Bone marrow (tissue), 2 donors: ENCODE results near the gene CHTOP.
"Not testable (repeated sequence)": the region's sequence is repeated elsewhere in the genome, so short reads cannot be mapped to it uniquely, and the experiment has no call there.

ENCODE experiments used
- DNase-seq, 2 donors: peaks; one replicate each; lab custom pipeline; 2025; lab: John Stamatoyannopoulos, UW

Gene CHTOP, protein sequence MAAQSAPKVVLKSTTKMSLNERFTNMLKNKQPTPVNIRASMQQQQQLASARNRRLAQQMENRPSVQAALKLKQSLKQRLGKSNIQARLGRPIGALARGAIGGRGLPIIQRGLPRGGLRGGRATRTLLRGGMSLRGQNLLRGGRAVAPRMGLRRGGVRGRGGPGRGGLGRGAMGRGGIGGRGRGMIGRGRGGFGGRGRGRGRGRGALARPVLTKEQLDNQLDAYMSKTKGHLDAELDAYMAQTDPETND

GRCh38 chr1:153633754-153634665, at the start of gene CHTOP:
TSS of gene CHTOP (plus strand) at chr1:153634066. CDS start at chr1:153636589, 2,523 bp downstream.
- DNase-seq = peak; percentile 96 to 98

GRCh38 chr1:153585006-153585405, 48.9 kb upstream of the CHTOP start:
- no peak for DNase-seq

DNA sequence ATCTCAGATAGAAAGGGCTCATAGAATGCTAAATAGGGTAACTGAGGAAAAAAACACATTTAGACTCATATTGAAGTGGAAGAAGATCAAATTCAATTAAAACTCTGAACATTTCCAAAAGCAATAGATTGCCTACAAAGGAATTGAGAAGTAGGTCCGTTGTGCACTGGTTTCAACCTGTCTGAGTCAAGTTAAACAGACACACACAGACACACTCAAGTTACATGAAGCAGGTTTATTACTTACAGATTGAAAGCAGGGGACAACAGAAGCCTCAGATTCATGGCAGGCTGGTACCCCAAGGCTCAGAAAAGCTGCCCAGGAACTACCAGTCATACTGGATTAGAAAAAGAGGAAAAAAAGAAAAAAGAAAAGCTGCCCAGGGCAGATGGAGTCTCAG, 47.5 kb upstream of the CHTOP start:
- no peak for DNase-seq

GRCh38 chr1:153587314-153587713, 46.6 kb upstream of the CHTOP start:
- no peak for DNase-seq

GRCh38 chr1:153588033-153588432, 45.8 kb upstream of the CHTOP start:
- not testable (repeated sequence) for DNase-seq

GRCh38 chr1:153588482-153588881, 45.4 kb upstream of the CHTOP start:
- DNase-seq = no peak

DNA sequence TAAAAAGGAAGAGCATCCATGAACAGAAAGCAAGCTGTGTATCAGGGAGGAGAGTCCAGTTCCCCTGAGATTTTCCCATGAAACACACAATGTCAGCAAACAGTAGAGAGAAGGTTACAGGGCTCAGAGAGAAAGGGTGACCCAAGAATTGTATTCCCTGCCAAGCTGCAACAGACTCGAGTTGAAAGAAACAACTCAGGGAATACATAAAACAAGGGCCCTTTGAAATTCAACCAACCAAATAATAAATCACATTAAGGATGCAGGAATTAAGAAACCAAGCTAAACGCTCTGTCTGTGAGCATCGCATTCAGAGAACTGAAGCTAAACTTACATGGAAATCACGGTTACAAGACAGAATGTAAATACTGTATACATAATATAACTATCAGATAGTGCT, 41.1 kb upstream of the CHTOP start:
- DNase-seq = no peak

DNA sequence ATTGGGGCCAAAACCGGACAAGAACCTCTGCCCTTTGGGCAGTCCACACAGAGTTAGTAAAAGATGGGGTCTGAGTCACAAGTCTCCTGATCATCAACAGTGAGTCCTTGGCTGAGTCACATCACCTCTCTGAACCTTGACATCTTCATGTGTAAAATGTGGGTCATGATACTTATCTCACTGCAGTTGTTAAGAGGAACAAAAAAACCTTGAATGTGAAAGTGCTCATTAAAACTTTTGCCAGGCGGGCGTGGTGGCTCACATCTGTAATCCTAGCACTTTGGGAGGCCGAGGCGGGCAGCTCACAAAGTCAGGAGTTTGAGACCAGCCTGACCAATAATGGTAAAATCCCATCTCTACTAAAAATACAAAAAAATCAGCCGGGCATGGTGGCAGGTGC, 36.7 kb upstream of the CHTOP start:
- peak in 1 of 2 donors; percentile 61 for DNase-seq

DNA sequence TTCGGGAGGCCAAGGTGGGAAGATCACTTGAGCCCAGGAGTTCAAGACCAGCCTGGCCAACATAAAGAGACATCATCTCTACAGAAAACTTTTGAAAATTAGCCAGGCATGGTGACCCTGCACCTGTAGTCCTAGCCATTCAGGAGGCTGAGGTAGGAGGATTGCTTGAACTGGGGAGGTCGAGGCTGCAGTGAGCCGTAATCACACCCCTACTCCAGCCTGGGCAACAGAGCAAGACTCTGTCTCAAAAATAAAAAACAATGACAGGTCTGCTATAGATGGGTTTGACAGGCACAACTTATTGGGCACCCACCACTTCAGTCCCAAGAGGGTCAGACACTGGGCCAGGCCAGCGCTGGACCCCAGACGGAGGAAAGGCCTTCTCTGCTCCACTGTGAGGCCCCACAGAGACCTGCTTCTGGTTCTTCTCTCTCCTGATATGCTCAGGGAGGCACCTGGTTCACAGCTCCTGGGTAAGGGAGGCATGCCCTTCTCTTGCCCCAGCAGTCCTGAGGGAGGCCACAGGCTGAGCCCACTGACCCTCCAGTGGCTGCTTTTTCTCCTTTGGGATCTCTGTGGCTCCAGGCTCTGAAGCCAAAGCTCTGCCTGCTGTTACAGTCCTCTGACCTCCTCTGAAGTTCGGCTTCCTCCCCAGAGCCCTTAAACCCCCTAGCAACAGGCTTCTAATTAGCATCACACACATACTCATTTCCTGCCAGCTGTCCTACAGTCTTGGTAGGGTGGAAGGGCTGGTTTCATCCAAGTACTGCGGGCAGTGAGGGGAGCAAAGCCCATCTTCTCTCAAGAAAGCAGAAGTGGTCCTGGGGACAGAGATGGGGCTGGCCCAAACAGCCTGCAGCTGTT, 35.3 kb upstream of the CHTOP start:
- peak in 1 of 2 donors; percentile 98 for DNase-seq

- DNase-seq = no peak
Measured at GRCh38 chr1:153599847-153600246, 34.0 kb upstream of the CHTOP start.

- peak in 1 of 2 donors; percentile 20 for DNase-seq
Measured at GRCh38 chr1:153602749-153603148, 31.1 kb upstream of the CHTOP start.

DNA sequence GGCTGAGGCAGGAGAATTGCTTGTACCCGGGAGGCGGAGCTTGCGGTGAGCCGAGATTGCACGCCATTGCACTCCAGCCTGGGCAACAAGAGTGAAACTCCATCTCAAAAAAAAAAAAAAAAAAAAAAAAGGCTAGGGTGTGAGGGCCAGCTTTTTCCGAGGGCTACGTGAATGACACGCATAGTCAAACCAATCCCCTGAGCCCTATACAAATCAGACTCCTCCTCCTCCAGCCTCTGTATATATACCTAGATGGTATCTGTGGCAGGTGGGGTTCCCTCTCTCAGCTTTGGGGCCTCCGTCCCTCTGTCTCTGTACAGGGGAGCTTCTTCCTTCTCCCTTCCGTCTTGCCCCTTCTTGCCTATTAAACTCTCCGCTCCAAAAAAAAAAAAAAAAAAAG, 27.7 kb upstream of the CHTOP start:
- no peak for DNase-seq

DNA sequence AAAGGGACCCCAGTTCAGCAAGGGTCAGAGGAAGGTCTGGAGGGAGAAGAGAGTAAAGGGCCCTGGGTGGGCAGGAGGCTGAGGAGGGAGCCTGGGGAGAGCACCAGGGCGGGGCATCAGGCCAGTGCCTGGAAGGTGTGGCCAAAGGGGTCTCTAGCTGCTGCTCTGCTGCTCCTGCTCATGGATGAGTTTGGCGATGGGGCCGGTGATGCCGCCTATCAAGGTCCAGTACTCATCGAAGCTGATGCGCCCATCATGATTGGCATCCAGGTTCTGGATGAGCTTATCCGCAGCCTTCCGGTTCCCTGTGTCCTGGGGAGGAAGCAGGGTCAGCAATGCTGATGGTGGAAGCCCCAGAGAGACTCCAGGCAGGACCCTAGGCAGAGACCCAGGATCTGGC, 26.5 kb upstream of the CHTOP start:
- no peak for DNase-seq

- DNase-seq = no peak
Measured at GRCh38 chr1:153608089-153608682, 25.7 kb upstream of the CHTOP start.

DNA sequence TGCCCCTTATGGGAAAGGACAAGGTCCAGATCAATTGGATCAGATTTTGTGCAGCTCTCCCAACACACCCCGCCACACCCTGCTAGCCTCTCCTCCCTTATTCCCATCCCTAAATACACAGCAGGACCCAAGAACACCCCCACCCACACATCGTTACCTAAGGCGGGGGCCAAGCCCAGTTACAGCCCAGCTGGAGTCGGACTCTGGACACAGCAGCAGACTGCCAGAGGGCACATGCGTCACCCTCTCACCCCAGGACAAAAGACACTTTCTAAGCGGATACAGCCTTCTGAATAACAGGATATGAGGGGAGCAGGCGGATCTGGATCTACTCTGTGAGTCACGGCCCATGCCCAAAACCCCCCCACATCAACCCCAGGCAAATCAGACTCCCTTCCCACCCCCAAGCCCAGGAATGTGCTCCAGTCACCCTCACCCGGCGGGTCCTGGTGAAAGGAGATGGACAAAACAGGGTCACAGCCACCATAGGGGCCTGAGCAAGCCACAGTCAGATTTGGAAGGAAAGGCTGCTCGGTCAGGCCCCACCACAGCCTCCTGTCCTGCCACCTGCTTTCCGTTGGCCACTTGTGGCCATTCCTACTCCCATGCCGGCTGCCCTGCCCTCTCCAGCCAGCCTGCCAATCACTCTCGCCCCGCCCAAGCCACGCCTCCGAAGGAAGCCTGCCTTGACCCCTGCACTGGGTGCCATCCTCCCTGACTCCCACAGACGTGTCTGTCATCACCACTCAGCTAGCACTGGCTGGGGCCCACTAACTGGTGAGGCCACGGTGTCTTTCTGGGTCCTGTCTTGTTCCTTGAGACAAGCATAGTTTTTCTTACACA, 24.9 kb upstream of the CHTOP start:
- DNase-seq = no peak

DNA sequence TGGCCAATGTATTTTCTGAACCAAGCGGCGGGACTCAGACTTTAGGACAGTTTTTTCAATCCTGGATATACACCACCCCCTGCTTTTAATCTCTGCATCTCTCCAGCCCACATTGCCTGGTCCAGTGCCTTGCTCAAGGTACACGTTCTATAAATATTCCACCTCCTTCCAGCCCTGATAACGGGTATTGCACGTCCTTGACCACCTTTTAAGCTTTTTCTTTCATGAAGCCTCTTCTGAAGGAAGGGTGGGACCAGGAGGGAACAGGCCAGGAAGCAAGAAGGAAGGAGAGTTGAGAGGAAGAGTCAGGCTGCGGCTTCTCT, 24.3 kb upstream of the CHTOP start:
- no peak for DNase-seq

DNA sequence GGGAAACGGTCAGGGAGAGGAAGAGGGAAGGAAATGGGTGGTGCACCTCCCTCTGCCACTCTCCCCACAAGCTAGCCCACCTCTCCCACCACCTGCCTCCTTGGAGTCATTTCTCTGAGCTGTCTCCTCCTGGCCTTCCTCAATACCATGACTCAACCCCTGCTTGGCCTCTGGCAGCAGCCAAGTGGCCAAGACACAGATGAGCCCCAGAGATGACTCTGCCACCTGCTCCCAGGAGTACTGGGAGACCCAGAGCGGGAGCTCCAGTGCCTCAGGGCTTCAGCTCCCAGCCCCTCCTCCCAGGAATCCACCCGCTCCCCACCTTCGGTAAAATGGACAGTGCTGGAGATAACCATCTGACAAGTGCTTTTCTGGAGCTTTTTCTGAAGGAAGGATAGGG, 23.5 kb upstream of the CHTOP start:
- DNase-seq = no peak

GRCh38 chr1:153610811-153611301, 23.0 kb upstream of the CHTOP start:
- DNase-seq = no peak

- no peak for DNase-seq
Measured at GRCh38 chr1:153611356-153611755, 22.5 kb upstream of the CHTOP start.

DNA sequence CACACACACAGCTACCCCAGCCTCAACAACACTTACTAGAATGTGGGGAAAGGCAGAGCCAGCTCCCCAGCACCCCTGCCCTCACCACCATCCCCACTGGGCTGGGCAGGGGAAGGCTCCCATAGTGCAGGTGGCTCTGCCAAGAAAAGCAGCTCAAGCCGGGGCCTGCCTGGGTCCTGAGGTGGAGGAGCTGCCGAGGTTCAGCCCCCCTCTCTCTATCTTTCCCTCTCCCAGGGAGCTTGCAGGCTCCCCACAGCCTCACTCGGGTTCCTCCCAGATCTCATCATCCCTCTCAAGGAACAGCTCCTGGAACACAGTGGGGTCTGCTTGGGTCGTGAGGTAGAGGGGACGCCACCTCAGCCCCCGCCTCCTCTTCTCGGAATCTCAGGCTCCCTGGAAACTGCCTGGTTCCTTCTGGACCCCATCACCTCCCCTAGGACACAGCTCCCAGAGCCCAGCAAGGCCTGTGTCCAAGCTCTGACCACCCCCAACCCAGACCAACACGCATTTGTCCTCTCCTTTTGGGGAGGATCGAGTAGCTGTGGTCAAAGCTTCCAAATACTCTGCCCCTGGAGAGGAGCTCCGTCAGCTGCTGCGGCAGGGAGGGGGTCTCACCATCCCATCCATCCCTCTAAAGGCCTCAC, 21.6 kb upstream of the CHTOP start:
- no peak for DNase-seq
